ENCODE measurements around the gene ELAVL3.
"Not testable (repeated sequence)": the region's sequence is repeated elsewhere in the genome, so short reads cannot be mapped to it uniquely, and the experiment has no call there.

Gene ELAVL3

GRCh38 chr19:11435833-11436313 lies 45.0 kb downstream of the ELAVL3 start:
- DNase-seq (ENCODE audit: low spot score): no peak

DNA sequence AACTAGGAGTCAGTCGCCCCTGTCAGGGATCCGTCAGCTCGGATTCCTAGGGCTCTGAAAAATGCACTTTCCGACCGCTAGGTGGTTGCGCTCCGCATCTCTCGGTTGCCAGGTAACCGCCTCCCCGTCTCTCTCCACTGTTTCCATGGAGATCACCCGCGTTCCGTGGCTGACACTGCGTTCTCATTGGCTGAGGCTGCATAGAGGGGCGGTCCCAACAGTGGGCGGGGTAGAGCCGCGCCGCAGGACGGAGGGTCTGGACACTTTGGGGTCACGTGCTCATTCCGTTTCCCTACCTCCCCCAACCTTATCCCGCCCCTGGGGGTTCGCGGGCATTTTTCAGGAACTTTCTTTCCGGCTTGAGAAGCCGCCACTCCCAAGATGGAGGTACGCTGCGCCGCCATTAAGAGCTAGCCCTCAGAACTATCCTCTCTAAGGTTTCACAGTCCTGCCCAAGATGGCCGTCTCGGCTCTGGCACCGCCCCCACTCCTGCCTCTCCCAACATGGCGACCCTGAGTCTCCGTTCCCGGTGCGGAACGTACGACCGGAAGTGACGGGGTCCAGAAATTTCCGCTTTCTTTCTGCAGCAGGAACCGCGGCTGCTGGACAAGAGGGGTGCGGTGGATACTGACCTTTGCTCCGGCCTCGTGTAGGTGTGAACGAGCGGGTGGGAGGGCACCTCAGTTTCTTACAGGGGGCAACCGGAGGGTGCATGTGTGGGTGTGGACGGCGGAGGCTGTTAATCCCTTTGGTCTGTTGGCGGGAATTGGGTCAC lies 45.6 kb downstream of the ELAVL3 start, which contains the start of the genes ODAD3 and PRKCSH:
TSS of gene ODAD3 (minus strand) at position 65 of the 776 bp plus-strand sequence. CDS start 105 bp downstream, outside the sequence.
TSS of gene PRKCSH (plus strand) at position 579 of the 776 bp plus-strand sequence. CDS start 483 bp downstream, outside the sequence.
- DNase-seq (ENCODE audit: low spot score): peak; percentile 99

- DNase-seq (ENCODE audit: low spot score): no peak
These were observed 46.2 kb downstream of the ELAVL3 start for GRCh38 chr19:11434703-11435056.

GRCh38 chr19:11433526-11433925 lies 47.3 kb downstream of the ELAVL3 start:
- DNase-seq (ENCODE audit: low spot score): not testable (repeated sequence)

GRCh38 chr19:11426656-11427055 lies 54.2 kb downstream of the ELAVL3 start:
- no peak for DNase-seq (ENCODE audit: low spot score)

DNA sequence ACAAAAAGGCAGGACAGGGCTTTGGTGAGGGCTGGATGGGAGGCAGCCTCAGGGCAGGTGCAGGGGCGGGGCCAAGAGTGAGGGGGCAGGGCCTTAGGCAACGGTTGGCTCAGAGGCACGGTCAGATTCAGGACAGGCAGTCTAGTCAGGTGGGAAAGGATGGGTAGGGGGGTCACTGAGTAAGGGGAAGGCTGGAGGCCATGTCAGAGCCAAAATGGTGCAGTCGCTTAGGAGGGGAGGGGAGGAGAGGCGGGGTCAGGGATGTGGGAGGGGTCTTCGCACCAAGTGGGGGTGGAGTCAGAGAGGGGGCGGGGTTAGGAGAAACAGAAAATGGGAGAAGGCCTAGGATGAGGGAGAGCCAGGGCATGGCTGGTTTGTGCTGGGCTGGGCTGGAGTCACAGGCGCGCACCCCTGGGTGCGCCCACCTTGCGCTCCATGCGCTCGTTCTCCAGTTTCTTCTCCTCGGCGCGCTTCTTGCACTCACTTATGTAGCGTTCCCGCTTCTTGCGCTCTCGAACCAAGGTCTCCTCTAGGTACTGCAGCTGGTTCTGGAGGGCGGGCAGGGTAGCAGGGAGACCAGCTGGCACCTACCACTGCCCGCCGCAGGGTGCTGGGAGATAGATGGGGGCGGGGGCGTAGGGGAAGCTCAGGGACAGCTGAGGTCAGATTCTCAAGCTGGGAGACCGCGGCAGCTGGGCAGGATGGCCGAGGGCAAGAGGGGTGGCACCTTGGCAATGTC lies 55.0 kb downstream of the ELAVL3 start:
- no peak for DNase-seq (ENCODE audit: low spot score)

DNA sequence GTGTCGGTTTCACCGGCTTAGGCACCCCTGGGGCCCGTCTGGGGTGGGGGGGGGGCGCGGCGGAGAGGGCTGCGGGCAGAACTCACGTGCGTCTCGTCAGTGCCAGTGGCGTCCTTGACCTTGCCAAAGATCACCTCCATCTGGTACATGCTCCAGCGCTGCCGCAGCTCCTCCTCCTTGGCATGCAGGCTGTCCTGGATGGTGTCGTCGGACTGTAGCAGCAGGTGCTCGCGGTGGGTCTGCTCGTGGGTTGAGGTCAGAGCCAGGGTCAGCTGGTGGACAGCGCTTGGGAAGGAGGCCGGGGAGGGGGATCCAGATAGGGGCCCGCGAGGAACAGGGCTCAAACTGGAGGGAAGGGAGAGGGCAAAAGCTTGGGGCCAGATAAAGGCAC lies 57.1 kb downstream of the ELAVL3 start:
- no peak for DNase-seq (ENCODE audit: low spot score)

DNA sequence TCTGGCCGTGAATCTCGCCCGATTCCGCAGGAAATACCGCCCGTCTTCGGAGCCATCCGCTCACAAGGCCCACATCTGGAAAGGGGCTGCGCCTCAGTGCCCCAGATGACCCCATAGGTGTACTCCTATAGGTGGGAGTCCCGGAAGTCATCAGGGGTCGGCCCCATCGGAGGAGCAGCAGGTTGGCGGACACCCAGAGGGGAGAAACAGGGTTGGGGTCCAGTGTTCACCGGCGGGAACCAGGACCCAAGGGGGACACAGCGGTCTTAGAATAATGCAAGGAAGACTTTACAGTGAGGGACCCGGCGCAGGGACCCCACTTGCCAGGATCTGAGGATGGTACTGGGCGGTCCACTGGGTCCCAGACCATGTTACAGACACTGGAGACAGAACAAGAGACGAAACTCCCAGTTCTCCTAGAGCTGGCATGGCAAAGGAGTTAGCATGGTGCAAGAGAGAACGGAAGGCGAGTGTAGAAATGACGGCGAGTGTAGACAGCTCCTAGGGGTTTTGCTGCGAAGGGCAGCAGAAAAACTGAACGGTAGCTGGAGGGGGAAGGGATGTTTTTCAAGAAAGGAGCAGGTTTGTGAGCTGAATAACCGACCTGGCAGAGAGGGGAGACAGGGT lies 57.6 kb downstream of the ELAVL3 start:
- no peak for DNase-seq (ENCODE audit: low spot score)

DNA sequence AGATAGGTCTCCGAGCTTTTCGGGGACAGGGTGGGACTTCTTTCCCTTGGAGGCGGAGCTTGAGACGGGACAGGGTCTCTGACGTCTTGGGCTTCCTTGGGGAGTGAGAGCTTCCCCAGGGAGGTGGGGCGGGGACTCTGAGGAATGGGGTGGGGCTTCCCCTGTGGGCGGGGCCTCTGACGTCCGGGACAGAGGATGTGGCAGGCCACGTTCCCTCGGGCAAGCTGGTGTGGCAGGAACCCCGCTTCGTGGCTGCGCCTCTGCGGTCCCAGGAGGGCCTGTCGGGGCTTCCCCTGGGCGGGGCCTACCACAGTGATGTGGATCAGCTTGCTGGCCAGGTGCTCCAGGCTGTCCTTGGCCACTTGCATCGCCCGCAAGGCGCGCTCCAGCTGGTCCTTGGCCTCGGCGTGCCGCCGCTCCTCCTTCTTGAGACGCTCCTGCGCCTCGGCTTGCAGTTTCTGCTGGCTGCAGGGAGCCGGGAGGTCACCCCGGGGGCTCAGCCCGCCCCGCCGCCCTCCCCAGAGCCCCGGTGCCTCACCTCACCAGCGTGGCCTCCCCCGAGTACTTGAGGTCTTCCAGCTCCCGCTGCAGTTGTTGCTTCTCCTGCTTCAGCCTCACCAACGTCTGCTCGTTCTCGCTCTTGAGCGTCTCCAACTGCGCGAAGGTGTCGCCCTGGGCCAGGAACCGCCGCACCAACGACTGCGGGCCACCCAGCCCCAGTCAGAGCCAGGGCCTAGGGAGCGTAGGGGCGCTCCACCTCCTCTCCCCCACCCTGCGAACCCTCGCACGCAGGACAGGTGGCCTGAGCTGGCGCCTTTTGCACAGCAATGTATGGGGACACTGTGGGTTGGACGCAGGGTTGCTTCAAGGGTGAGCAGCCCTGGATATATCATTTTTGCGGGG lies 58.4 kb downstream of the ELAVL3 start:
- peak; percentile 54 for DNase-seq (ENCODE audit: low spot score)

- DNase-seq (ENCODE audit: low spot score): peak; percentile 6
These were observed 59.3 kb downstream of the ELAVL3 start for GRCh38 chr19:11421371-11422098.

GRCh38 chr19:11420429-11421370 lies 60.1 kb downstream of the ELAVL3 start:
- no peak for DNase-seq (ENCODE audit: low spot score)

GRCh38 chr19:11418549-11419506 lies 62.0 kb downstream of the ELAVL3 start, which contains the start of gene RGL3:
Gene RGL3 (minus strand): TSS chr19:11419314. CDS start chr19:11419278, 36 bp downstream.
- DNase-seq (ENCODE audit: low spot score): no peak

GRCh38 chr19:11418094-11418548 lies 62.7 kb downstream of the ELAVL3 start:
- DNase-seq (ENCODE audit: low spot score): no peak

GRCh38 chr19:11416346-11417052 lies 64.3 kb downstream of the ELAVL3 start:
- DNase-seq (ENCODE audit: low spot score): no peak

DNA sequence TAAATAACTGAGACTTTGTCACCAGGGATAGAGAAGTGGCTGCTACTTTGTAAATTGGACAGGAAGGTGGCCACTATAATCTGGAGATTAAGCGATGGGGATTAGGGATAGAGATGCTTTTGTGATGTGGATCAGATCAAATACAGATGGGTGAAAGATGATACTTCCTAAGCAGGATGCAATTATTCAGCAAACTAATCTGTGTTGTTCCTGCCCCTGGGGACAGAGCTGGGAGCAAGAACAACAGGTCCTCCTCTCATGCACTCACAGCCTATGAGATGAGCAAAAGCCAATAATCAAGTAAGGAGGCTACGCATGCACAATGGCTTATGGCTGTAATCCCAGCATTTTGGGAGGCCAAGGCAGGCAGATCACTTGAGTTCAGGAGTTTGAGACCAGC lies 66.3 kb downstream of the ELAVL3 start:
- DNase-seq (ENCODE audit: low spot score): no peak

GRCh38 chr19:11410682-11411081 lies 70.2 kb downstream of the ELAVL3 start:
- no peak for DNase-seq (ENCODE audit: low spot score)

DNA sequence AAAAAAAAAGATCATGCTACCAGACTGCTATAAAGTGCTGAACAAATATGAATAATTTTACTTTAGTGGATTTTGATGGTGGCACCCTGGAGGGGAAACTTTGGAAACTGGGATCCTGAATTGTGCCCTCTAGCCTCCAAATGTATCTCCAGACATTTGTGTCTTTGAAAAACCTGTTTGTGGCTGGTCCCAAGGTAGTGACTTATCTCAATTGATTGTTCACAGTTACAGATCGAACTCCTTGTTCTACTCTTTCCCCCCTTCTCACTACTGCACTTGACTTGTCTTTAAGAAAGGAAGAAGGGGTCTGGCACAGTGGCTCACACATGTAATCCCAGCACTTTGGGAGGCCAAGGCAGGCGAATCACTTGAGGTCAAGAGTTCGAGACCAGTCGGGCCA lies 72.3 kb downstream of the ELAVL3 start:
- DNase-seq (ENCODE audit: low spot score): no peak
